Keratinocyte (primary cell): ENCODE data around the gene METTL9. TPM values are rescaled to one million over a fixed set of nuclear protein-coding genes. Genes with fewer than 3 reads are reported as not detected.
"Not testable (repeated sequence)": the region's sequence is repeated elsewhere in the genome, so short reads cannot be mapped to it uniquely, and the experiment has no call there.

Source experiments
- DNase-seq: peaks from one replicate; pipeline ENCODE4 v3.0.0-alpha.2; 2011; ENCODE audit warnings: low read depth, missing footprints, low spot score
- FAIRE-seq: peaks from 2 replicates; lab custom pipeline; 2011; peaks lifted over from hg19 to GRCh38; lab: Jason Lieb, UNC
- H2AFZ ChIP-seq: 2 replicates; pipeline ENCODE4 v1.6.0; 2012; ENCODE audit warnings: low read length, control low read depth, inconsistent platforms; ENCODE audit not compliant: control insufficient read depth
- H3K27ac ChIP-seq: 2 replicates; pipeline ENCODE4 v1.5.1; 2011; ENCODE audit warnings: low read length; ENCODE audit not compliant: control insufficient read depth, insufficient read depth
- H3K27me3 ChIP-seq: 3 replicates; pipeline ENCODE4 v1.6.0; 2011; ENCODE audit warnings: low read length; ENCODE audit not compliant: control insufficient read depth, insufficient read depth; ENCODE audit errors: extremely low read depth
- H3K36me3 ChIP-seq, 2 experiments: 2 replicates in 1 of 2; 3 replicates in 1 of 2; pipeline ENCODE4 v1.5.1; 2011; ENCODE audit warnings: low read length in 2 of 2, mild to moderate bottlenecking in 1 of 2; ENCODE audit not compliant: control insufficient read depth in 2 of 2, insufficient read depth in 2 of 2; ENCODE audit errors: extremely low read depth in 1 of 2
- H3K4me1 ChIP-seq: 3 replicates; pipeline ENCODE4 v1.5.1; 2011; ENCODE audit warnings: low read length; ENCODE audit not compliant: control insufficient read depth, insufficient read depth; ENCODE audit errors: extremely low read depth
- H3K4me2 ChIP-seq: 3 replicates; pipeline ENCODE4 v1.6.0; 2011; ENCODE audit warnings: low read depth, low read length; ENCODE audit not compliant: control insufficient read depth, insufficient read depth; ENCODE audit errors: extremely low read depth
- H3K4me3 ChIP-seq, 3 experiments: fragments of 200-600 bp in 1 of 3; sonication (generic) in 1 of 3; 2 replicates in 2 of 3; 3 replicates in 1 of 3; pipeline ENCODE4 v1.5.1; 2011 to 2016; ENCODE audit warnings: low read length in 3 of 3, mild to moderate bottlenecking in 3 of 3, control low read depth in 2 of 3, inconsistent platforms in 1 of 3, low read depth in 1 of 3, mixed read lengths in 1 of 3, mixed run types in 1 of 3, moderate library complexity in 1 of 3; ENCODE audit not compliant: control insufficient read depth in 2 of 3, insufficient read depth in 2 of 3; ENCODE audit errors: extremely low read depth in 1 of 3
- H3K79me2 ChIP-seq: 2 replicates; pipeline ENCODE4 v1.6.0; 2012; ENCODE audit warnings: low read length; ENCODE audit not compliant: control insufficient read depth, insufficient read depth
- H3K9ac ChIP-seq: 3 replicates; pipeline ENCODE4 v1.6.0; 2011; ENCODE audit warnings: low read length; ENCODE audit not compliant: control insufficient read depth, insufficient read depth; ENCODE audit errors: extremely low read depth
- H3K9me1 ChIP-seq: 3 replicates; pipeline ENCODE4 v1.6.0; 2011; ENCODE audit warnings: low read length; ENCODE audit not compliant: control insufficient read depth, insufficient read depth; ENCODE audit errors: extremely low read depth
- H3K9me3 ChIP-seq: 2 replicates; pipeline ENCODE4 v1.5.1; 2012; ENCODE audit warnings: low read depth, low read length; ENCODE audit not compliant: control insufficient read depth
- H4K20me1 ChIP-seq: 3 replicates; pipeline ENCODE4 v1.6.0; 2011; ENCODE audit warnings: low read length; ENCODE audit not compliant: control insufficient read depth, insufficient read depth; ENCODE audit errors: extremely low read depth
- EZH2 ChIP-seq: IDR thresholded peaks from one replicate; pipeline ENCODE4 v1.6.1; 2012; ENCODE audit warnings: inconsistent platforms, mild to moderate bottlenecking, low read length, moderate library complexity
- dilution Hi-C: fragments of 300-500 bp; cut with MboI; formaldehyde crosslinking; loops from one replicate; pipeline ENCODE4 v1.7.0; 2020; ENCODE audit warnings: low sequenced_read_pairs; ENCODE audit not compliant: extremely low pct_ligation_motif_present
- polyA plus RNA-seq, 5 experiments: library from polyadenylated mRNA; depleted of rRNA in 3 of 5; stranded (reverse) in 3 of 5; stranded (forward) in 1 of 5; unstranded in 1 of 5; fragments of >200 nt; gene quantifications; 1 replicate in 1 of 5; 2 replicates in 3 of 5; 3 replicates in 1 of 5; pipeline versions ENCODE4 v1.2.1 to v1.2.3, GENCODE V29; 2011 to 2012; ENCODE audit warnings: missing spikeins in 2 of 5, low read depth in 1 of 5, low replicate concordance in 1 of 5
- TF ChIP-seq, protein P1 (sequence below), 3 experiments: IDR thresholded peaks in 1 of 3; conservative IDR thresholded peaks in 1 of 3; optimal IDR thresholded peaks in 1 of 3; 2 replicates in 2 of 3; 3 replicates in 1 of 3; pipeline versions ENCODE3 to v1.5.1; 2011; ENCODE audit warnings: low read length in 3 of 3, mild to moderate bottlenecking in 3 of 3, moderate library complexity in 2 of 3, control low read depth in 1 of 3, inconsistent platforms in 1 of 3; ENCODE audit not compliant: insufficient read depth in 2 of 3; ENCODE audit errors: extremely low read depth in 1 of 3

The METTL9 gene
- polyA plus RNA-seq, 1 donor (not counting 4 experiments of a cell fraction or from before 2014, with no cell fraction given): 108 TPM

GRCh38 chr16:21646721-21647561, 47.6 kb downstream of the METTL9 start:
- Histone ChIP-seq H3K4me2 (no peak overlapping the region), H4K20me1 (peaks cover 4% of the 10 kb centered on the region), H3K27me3 (no peaks in the 10 kb centered on the region), H3K27ac (no peak overlapping the region), H3K79me2 (peaks cover 10% of the 10 kb centered on the region), H3K4me1 (peaks cover 1% of the 10 kb centered on the region), H3K36me3 (peaks cover 5 to 6% of the 10 kb centered on the region in 2 experiments), H2AFZ (no peak overlapping the region), H3K4me3 (no peak overlapping the region), H3K9me3 (no peaks in the 10 kb centered on the region), H3K9me1 (no peaks in the 10 kb centered on the region), H3K9ac (no peak overlapping the region)
- FAIRE-seq: no peak
- dilution Hi-C loops: no loop called here
- TF ChIP-seq, protein P1, sequence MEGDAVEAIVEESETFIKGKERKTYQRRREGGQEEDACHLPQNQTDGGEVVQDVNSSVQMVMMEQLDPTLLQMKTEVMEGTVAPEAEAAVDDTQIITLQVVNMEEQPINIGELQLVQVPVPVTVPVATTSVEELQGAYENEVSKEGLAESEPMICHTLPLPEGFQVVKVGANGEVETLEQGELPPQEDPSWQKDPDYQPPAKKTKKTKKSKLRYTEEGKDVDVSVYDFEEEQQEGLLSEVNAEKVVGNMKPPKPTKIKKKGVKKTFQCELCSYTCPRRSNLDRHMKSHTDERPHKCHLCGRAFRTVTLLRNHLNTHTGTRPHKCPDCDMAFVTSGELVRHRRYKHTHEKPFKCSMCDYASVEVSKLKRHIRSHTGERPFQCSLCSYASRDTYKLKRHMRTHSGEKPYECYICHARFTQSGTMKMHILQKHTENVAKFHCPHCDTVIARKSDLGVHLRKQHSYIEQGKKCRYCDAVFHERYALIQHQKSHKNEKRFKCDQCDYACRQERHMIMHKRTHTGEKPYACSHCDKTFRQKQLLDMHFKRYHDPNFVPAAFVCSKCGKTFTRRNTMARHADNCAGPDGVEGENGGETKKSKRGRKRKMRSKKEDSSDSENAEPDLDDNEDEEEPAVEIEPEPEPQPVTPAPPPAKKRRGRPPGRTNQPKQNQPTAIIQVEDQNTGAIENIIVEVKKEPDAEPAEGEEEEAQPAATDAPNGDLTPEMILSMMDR (optimal IDR thresholded peaks at IDR 0.05 in 1 of 3, IDR thresholded peaks at IDR 0.05 in 1 of 3, conservative IDR thresholded peaks at IDR 0.05 in 1 of 3; ENCODE audit: extremely low read depth in 1 of 3, insufficient read depth in 2 of 3, low read length in 3 of 3): no peak
- no peak for TF ChIP-seq EZH2
- no peak for DNase-seq

DNA sequence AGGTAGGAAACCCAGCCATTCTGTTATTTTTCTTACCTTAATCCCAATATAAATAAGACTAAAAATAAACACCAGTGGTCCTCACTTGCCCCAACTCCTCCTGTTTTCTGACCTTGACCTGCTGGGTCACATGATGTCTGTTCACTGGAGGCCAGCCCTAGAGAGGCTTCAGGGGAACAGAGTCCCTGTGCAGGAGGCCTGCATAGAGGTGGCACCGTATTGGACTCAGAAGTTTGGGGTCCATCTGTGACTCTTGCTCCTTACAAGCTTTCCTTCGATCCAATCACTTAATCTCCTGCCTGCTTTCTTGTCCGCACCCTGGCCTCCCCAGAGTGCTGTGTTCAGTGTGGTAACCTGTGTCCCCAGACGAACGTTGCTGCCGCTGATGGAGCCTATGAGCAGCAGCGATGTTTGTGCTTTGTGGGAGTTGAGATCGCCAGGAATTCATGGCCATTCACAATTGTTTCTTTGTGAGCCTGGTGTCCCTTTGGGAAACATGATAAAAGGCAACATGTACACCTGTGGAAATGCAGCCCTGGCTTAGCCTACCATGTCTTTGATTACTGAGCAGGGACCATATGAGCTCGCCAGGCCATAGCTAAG, 48.3 kb downstream of the METTL9 start:
- dilution Hi-C loops: no loop called here
- no peak overlapping the region for H3K4me3 ChIP-seq
- no peak overlapping the region for H3K4me2 ChIP-seq
- no peak for TF ChIP-seq EZH2
- TF ChIP-seq, protein P1 (optimal IDR thresholded peaks at IDR 0.05 in 1 of 3, IDR thresholded peaks at IDR 0.05 in 1 of 3, conservative IDR thresholded peaks at IDR 0.05 in 1 of 3; ENCODE audit: extremely low read depth in 1 of 3, insufficient read depth in 2 of 3, low read length in 3 of 3): no peak
- peaks cover 10% of the 10 kb centered on the region for H3K79me2 ChIP-seq
- H4K20me1 ChIP-seq: peaks cover 4% of the 10 kb centered on the region
- FAIRE-seq: no peak
- H2AFZ ChIP-seq: no peak overlapping the region
- H3K27ac ChIP-seq: no peak overlapping the region
- H3K4me1 ChIP-seq: no peaks in the 10 kb centered on the region
- no peaks in the 10 kb centered on the region for H3K27me3 ChIP-seq
- no peak for DNase-seq
- peaks cover 5 to 6% of the 10 kb centered on the region in 2 experiments for H3K36me3 ChIP-seq
- H3K9me3 ChIP-seq: no peaks in the 10 kb centered on the region
- no peak overlapping the region for H3K9ac ChIP-seq
- no peaks in the 10 kb centered on the region for H3K9me1 ChIP-seq

GRCh38 chr16:21649826-21650406, 50.5 kb downstream of the METTL9 start:
- H3K9me1 ChIP-seq, H4K20me1 ChIP-seq, H3K9ac ChIP-seq, FAIRE-seq, H3K27ac ChIP-seq, H2AFZ ChIP-seq, H3K4me3 ChIP-seq, H3K27me3 ChIP-seq, H3K9me3 ChIP-seq, H3K4me2 ChIP-seq, H3K36me3 ChIP-seq, DNase-seq, dilution Hi-C loops: not testable (repeated sequence)
- peaks cover 12% of the 10 kb centered on the region for H3K79me2 ChIP-seq
- H3K4me1 ChIP-seq: peaks cover 14% of the 10 kb centered on the region
